ENCODE data around the gene PLEKHF1. TPM values are rescaled to one million over a fixed set of nuclear protein-coding genes. Genes with fewer than 3 reads are reported as not detected.

The PLEKHF1 gene
- total RNA-seq, 1 donor: 13.1 TPM

DNA sequence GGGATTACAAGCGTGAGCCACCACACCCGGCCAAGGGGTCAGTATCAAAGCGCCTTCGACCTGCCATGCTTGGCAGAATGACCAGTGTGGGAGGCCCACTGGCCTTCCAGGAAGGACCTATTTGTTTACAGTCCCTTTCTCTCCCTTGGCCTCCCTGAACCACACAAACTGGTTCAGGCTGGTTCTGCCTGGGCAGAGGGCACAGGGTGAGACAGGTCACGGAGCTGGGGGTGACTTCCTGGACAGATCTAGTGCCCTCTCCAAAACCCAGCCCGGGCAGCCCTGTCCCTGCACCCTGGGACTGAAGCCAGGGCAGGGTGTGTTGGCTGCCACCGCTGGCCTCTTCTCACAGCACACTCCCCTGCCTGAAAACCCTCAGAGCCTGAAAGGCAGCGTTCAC is 11.3 kb downstream of the PLEKHF1 start:
- no peaks in the 10 kb centered on the region for H3K9me3 ChIP-seq (ENCODE audit: low read depth, low read length)
- no peak overlapping the region for H3K4me3 ChIP-seq (ENCODE audit: low read length)
- no peaks in the 10 kb centered on the region for H3K27me3 ChIP-seq (ENCODE audit: insufficient read depth, low read length)
- peaks cover 99% of the 10 kb centered on the region for H3K4me1 ChIP-seq (ENCODE audit: insufficient read depth, low read length)

DNA sequence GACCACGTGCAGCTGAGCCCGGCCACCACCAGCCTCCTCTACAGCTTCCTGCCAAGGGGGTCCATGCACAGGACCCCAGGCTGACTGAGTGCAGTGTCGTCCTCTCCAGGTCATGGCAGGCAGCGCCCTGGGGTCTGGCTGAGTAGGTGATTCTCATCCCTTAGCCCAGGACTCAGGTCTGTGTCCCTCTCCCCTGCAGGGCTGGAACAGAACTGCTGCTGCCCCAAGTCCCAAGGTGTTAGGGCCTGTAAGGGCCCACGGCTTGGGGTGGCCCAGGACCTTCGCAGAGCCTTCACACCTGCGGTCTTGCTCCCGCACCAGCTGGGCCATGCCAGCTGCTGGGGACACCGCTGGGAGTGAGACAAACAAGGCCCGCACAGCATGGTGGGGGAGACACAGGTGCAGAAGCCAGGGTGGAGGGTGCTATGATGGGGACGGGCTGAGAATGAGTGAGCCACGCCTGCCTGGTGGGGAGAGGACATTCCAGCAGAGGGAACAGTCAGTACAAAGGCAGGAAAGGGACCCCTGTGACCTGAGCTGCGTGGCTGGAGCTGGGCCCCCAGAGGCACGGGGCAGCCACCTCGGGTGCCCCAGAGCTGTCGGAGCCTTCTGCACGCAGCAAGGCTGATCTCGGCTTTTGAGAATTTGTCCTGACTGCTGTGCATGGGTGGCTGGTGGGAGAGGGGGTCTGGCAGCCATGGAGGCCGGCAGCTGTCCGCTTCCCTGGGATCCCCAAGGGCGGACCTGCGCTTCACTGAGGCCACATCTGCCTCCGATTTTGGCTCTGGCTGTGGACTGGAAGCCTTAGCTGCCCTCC is 11.9 kb downstream of the PLEKHF1 start:
- no peaks in the 10 kb centered on the region for H3K9me3 ChIP-seq (ENCODE audit: low read depth, low read length)
- H3K4me3 ChIP-seq (ENCODE audit: low read length): no peak overlapping the region
- H3K4me1 ChIP-seq (ENCODE audit: insufficient read depth, low read length): peaks cover 99% of the 10 kb centered on the region
- H3K27me3 ChIP-seq (ENCODE audit: insufficient read depth, low read length): no peaks in the 10 kb centered on the region

GRCh38 chr19:29678484-29679106 is 13.3 kb downstream of the PLEKHF1 start:
- no peaks in the 10 kb centered on the region for H3K9me3 ChIP-seq (ENCODE audit: low read depth, low read length)
- H3K4me3 ChIP-seq (ENCODE audit: low read length): no peak overlapping the region
- peaks cover 87% of the 10 kb centered on the region for H3K4me1 ChIP-seq (ENCODE audit: insufficient read depth, low read length)
- no peaks in the 10 kb centered on the region for H3K27me3 ChIP-seq (ENCODE audit: insufficient read depth, low read length)

- Histone ChIP-seq H3K27me3 (ENCODE audit: insufficient read depth, low read length) (no peaks in the 10 kb centered on the region), H3K4me1 (ENCODE audit: insufficient read depth, low read length) (peaks cover 75% of the 10 kb centered on the region), H3K4me3 (ENCODE audit: low read length) (no peak overlapping the region), H3K9me3 (ENCODE audit: low read depth, low read length) (no peaks in the 10 kb centered on the region)
Measured at GRCh38 chr19:29679598-29680210, 14.4 kb downstream of the PLEKHF1 start.

GRCh38 chr19:29680447-29680846 is 15.2 kb downstream of the PLEKHF1 start:
- H3K27me3 ChIP-seq (ENCODE audit: insufficient read depth, low read length): no peaks in the 10 kb centered on the region
- no peaks in the 10 kb centered on the region for H3K9me3 ChIP-seq (ENCODE audit: low read depth, low read length)
- H3K4me3 ChIP-seq (ENCODE audit: low read length): no peak overlapping the region
- peaks cover 68% of the 10 kb centered on the region for H3K4me1 ChIP-seq (ENCODE audit: insufficient read depth, low read length)

GRCh38 chr19:29680937-29681336 is 15.7 kb downstream of the PLEKHF1 start:
- no peaks in the 10 kb centered on the region for H3K27me3 ChIP-seq (ENCODE audit: insufficient read depth, low read length)
- H3K4me1 ChIP-seq (ENCODE audit: insufficient read depth, low read length): peaks cover 63% of the 10 kb centered on the region
- H3K4me3 ChIP-seq (ENCODE audit: low read length): no peak overlapping the region
- no peaks in the 10 kb centered on the region for H3K9me3 ChIP-seq (ENCODE audit: low read depth, low read length)

- Histone ChIP-seq H3K4me3 (ENCODE audit: low read length) (no peak overlapping the region), H3K4me1 (ENCODE audit: insufficient read depth, low read length) (peaks cover 56% of the 10 kb centered on the region), H3K9me3 (ENCODE audit: low read depth, low read length) (no peaks in the 10 kb centered on the region), H3K27me3 (ENCODE audit: insufficient read depth, low read length) (no peaks in the 10 kb centered on the region)
Measured at GRCh38 chr19:29681422-29682235, 16.4 kb downstream of the PLEKHF1 start.

- H3K27me3 ChIP-seq (ENCODE audit: insufficient read depth, low read length): no peaks in the 10 kb centered on the region
- H3K4me3 ChIP-seq (ENCODE audit: low read length): no peak overlapping the region
- H3K9me3 ChIP-seq (ENCODE audit: low read depth, low read length): no peaks in the 10 kb centered on the region
- H3K4me1 ChIP-seq (ENCODE audit: insufficient read depth, low read length): peaks cover 49% of the 10 kb centered on the region
Measured at GRCh38 chr19:29682236-29682895, 17.1 kb downstream of the PLEKHF1 start.

DNA sequence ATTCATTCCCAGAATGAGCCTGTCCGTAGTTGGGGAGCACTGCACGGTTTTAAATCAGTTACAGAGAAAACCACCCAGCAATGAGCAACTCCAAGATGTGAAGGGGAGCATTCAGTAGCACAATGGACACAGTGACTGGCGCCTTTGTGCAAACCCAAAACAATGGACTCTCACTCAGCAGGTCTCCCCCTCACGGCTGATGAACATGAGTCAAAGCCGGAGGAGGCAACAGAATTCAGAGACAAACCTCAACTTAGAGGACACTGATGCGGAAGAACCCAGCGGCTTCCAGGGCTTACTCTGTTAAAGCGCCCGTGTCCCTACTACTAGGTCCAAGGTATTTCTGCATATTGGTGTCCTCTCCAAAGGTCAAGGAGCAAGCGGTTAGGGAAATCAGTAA is 17.7 kb downstream of the PLEKHF1 start:
- no peaks in the 10 kb centered on the region for H3K27me3 ChIP-seq (ENCODE audit: insufficient read depth, low read length)
- peaks cover 43% of the 10 kb centered on the region for H3K4me1 ChIP-seq (ENCODE audit: insufficient read depth, low read length)
- H3K9me3 ChIP-seq (ENCODE audit: low read depth, low read length): no peaks in the 10 kb centered on the region
- H3K4me3 ChIP-seq (ENCODE audit: low read length): no peak overlapping the region

DNA sequence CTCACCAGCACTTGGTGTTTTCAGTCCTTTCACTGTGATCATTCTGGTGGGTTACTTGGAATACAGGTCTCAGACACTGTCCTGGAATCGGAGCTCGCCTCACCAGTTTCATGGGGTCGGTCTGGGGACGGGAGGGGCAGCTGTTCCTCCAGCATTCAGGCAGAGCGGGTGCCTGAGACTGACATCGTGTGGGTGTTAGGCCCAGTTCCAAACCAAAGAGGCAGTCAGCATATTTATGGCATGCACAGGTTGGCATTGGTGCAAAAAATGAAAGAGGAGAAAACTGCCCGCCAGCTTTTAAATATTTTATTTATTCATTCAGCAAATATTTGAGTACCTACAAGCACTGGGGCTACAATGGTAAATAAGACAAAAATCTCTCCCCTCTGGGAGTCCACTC is 20.1 kb downstream of the PLEKHF1 start:
- H3K4me1 ChIP-seq (ENCODE audit: insufficient read depth, low read length): peaks cover 20% of the 10 kb centered on the region
- H3K27me3 ChIP-seq (ENCODE audit: insufficient read depth, low read length): no peaks in the 10 kb centered on the region
- no peak overlapping the region for H3K4me3 ChIP-seq (ENCODE audit: low read length)
- H3K9me3 ChIP-seq (ENCODE audit: low read depth, low read length): no peaks in the 10 kb centered on the region

GRCh38 chr19:29686285-29686805 is 21.1 kb downstream of the PLEKHF1 start:
- Histone ChIP-seq H3K27me3 (ENCODE audit: insufficient read depth, low read length) (no peaks in the 10 kb centered on the region), H3K9me3 (ENCODE audit: low read depth, low read length) (no peaks in the 10 kb centered on the region), H3K4me1 (ENCODE audit: insufficient read depth, low read length) (peaks cover 17% of the 10 kb centered on the region), H3K4me3 (ENCODE audit: low read length) (no peak overlapping the region)

- H3K27me3 ChIP-seq (ENCODE audit: insufficient read depth, low read length): no peaks in the 10 kb centered on the region
- H3K4me1 ChIP-seq (ENCODE audit: insufficient read depth, low read length): peaks cover 7% of the 10 kb centered on the region
- H3K9me3 ChIP-seq (ENCODE audit: low read depth, low read length): no peaks in the 10 kb centered on the region
Measured at GRCh38 chr19:29687244-29687896, 22.1 kb downstream of the PLEKHF1 start.

GRCh38 chr19:29687897-29688728 is 22.9 kb downstream of the PLEKHF1 start:
- H3K4me1 ChIP-seq (ENCODE audit: insufficient read depth, low read length): peaks cover 7% of the 10 kb centered on the region
- H3K9me3 ChIP-seq (ENCODE audit: low read depth, low read length): no peaks in the 10 kb centered on the region
- no peak overlapping the region for H3K4me3 ChIP-seq (ENCODE audit: low read length)
- H3K27me3 ChIP-seq (ENCODE audit: insufficient read depth, low read length): no peaks in the 10 kb centered on the region

More at GRCh38 chr19:29687244-29687896, 22.1 kb downstream of the PLEKHF1 start:
- no peak overlapping the region for H3K4me3 ChIP-seq (ENCODE audit: low read length)

Measured in mononuclear cell (primary cell).